IPS-NIHi7 (cell line): ENCODE results near the gene TUBA3E.
"Not testable (repeated sequence)": the region's sequence is repeated elsewhere in the genome, so short reads cannot be mapped to it uniquely, and the experiment has no call there.

Source experiments
- DNase-seq: peaks from one replicate; pipeline ENCODE4 v3.0.0; 2012; ENCODE audit warnings: mixed read lengths; ENCODE audit errors: extremely low spot score

TUBA3E gene

GRCh38 chr2:130162486-130162885, 35.8 kb downstream of the TUBA3E start:
- not testable (repeated sequence) for DNase-seq

- DNase-seq: peak; percentile 18
These were observed 37.2 kb downstream of the TUBA3E start for GRCh38 chr2:130160838-130161705.

- DNase-seq: no peak
These were observed 38.1 kb downstream of the TUBA3E start for GRCh38 chr2:130160131-130160530.

- not testable (repeated sequence) for DNase-seq
These were observed 38.9 kb downstream of the TUBA3E start for GRCh38 chr2:130159376-130159775.

- no peak for DNase-seq
These were observed 39.6 kb downstream of the TUBA3E start for GRCh38 chr2:130158631-130159030.

GRCh38 chr2:130157825-130158514, 40.3 kb downstream of the TUBA3E start:
- not testable (repeated sequence) for DNase-seq

GRCh38 chr2:130157354-130157753, 40.9 kb downstream of the TUBA3E start:
- not testable (repeated sequence) for DNase-seq

GRCh38 chr2:130156624-130157004, 41.6 kb downstream of the TUBA3E start:
- no peak for DNase-seq

- peak; percentile 45 for DNase-seq
These were observed 42.1 kb downstream of the TUBA3E start for GRCh38 chr2:130155956-130156623.

GRCh38 chr2:130154773-130155765, 43.2 kb downstream of the TUBA3E start:
- DNase-seq: no peak

GRCh38 chr2:130154423-130154770, 43.8 kb downstream of the TUBA3E start:
- DNase-seq: not testable (repeated sequence)

- not testable (repeated sequence) for DNase-seq
These were observed 44.4 kb downstream of the TUBA3E start for GRCh38 chr2:130153721-130154422.

GRCh38 chr2:130152816-130153595, 45.2 kb downstream of the TUBA3E start:
- no peak for DNase-seq

GRCh38 chr2:130152136-130152815, 46.0 kb downstream of the TUBA3E start:
- not testable (repeated sequence) for DNase-seq

- not testable (repeated sequence) for DNase-seq
These were observed 47.1 kb downstream of the TUBA3E start for GRCh38 chr2:130151145-130151512.

GRCh38 chr2:130150181-130151144, 47.8 kb downstream of the TUBA3E start:
- DNase-seq: no peak

GRCh38 chr2:130148515-130148914, 49.7 kb downstream of the TUBA3E start:
- not testable (repeated sequence) for DNase-seq

- DNase-seq: not testable (repeated sequence)
These were observed 53.2 kb downstream of the TUBA3E start, which contains the start of gene CCDC74B for GRCh38 chr2:130145006-130145414. Gene CCDC74B (minus strand): TSS chr2:130145112. CDS start chr2:130144996, 116 bp downstream.
